CD4-positive, alpha-beta T cell treated with Interleukin-17A for 1 hour (primary cell): Measurements from ENCODE around the gene GCNT4.

Experiments
- DNase-seq: peaks from one replicate; pipeline ENCODE4 v3.0.0-alpha.2; 2020

GCNT4 gene

DNA sequence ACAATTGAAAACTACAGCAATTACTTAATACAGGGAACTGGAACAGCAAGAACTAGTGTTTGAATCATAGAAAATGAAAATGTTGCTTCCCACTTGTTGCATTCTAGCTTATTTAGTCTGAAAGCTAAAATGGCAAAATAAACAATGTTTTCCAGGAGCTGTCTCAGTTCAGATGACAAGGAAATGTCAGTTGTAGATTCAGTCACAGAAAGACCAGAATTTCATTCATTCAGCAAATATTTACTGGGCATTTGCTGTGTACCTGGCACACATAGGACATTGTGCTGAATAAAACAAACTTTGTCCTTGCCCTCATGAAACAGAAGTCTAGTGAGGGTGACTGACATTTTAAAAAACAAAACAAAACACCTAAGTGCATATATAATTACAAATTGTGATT lies 41.5 kb downstream of the GCNT4 start:
- DNase-seq: no peak

DNA sequence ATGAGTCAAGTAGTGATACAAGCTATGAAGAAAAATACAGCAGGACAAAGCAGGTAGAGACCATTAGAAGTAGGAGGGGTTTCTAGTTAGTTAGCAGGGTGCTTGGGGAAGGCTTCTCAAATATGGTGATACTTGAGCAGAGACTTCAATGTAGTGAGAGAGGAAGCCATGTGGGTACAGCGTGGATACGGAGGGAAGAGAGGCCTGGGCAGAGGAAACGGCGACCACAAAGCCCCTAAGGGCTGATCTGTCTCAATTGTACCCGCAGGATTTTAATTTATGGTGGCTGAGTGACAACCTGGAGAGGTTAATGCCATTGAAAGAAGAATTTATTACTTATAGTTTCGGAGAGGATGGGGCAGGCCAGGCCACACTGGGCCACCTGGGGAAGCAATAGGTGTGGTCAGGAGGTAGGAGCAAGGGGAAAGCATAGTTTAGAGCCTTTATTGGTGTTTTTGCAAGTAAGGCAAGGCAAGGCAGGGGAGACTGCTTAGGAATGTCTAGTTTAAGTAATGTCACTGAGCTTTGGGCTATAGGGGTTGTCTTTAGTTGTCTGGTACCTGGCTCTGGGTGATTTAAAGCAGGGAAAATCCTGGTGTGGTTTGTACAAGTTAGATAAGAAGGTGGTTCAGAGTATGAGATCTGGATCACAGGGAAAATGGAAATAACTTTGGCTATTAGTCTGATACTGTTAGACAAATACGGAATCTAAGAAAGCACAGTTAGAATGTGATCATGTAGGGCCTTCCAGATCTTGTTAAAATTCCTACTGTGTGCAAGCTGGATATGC lies 42.6 kb downstream of the GCNT4 start:
- DNase-seq: no peak

GRCh38 chr5:75006865-75007822 lies 45.2 kb downstream of the GCNT4 start:
- DNase-seq: no peak

- no peak for DNase-seq
Observed at GRCh38 chr5:75005561-75005960, 46.8 kb downstream of the GCNT4 start.
